Measurements from ENCODE around the gene LDLRAP1.

DNA sequence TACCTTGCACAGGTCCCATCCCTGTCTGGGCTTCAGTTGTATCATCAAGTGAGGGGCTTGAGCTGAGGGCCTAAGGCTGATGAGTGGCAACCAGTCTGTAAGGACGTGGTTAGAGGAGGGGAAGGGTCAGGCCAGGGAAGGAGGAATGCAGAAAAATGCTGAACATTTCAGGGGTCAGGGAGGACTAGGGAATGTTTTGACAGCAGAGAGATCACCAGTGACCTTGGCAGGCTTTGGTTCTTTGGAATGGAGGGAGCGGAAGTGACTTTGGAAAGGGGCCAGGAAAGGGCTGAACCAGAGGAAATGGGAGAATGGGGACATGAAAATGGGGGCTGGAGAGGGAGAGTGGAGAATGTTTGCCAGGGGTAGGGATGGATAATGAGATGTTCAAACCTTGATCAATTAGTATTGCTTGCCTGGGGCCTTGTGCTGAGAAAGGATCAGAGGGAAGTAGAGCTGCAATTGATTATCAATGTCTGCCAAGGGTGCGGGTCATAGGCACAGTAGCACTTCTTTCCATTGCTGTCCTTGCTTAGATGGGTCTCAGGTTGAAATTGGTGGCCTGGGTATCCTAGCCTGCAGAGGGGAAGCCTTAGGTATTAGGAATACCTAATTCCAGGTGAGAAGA is 7.4 kb downstream of the LDLRAP1 start:
- no peak for TF ChIP-seq CTCF (IDR thresholded peaks at IDR 0.05; ENCODE audit: low read depth, low read length)
- TF ChIP-seq EZH2phosphoT487 (IDR thresholded peaks at IDR 0.05; ENCODE audit: low read depth), result no peak

Measured in OCI-LY3 (cell line).